Ascending aorta (tissue), 2 donors: ENCODE measurements around the gene ANKS3. TPM values are rescaled to one million over a fixed set of nuclear protein-coding genes. Genes with fewer than 3 reads are reported as not detected.

Experiments used
- DNase-seq, 2 donors: peaks; one replicate each; pipeline ENCODE4 v3.0.0-alpha.2; 2019; ENCODE audit warnings: low spot score in 2 of 2
- H3K27ac ChIP-seq, 2 donors: fragments of 200-600 bp; sonication (generic); one replicate each; pipeline ENCODE4 v1.5.1; 2016 to 2017; ENCODE audit warnings: mild to moderate bottlenecking in 1 of 2
- H3K27me3 ChIP-seq: fragments of 200-600 bp; sonication (generic); one replicate; pipeline ENCODE4 v1.5.1; 2017
- H3K36me3 ChIP-seq, 2 donors: fragments of 200-600 bp; sonication (generic); one replicate each; pipeline ENCODE4 v1.5.1; 2016
- H3K4me1 ChIP-seq, 2 donors: fragments of 200-600 bp; sonication (generic); one replicate each; pipeline ENCODE4 v1.5.1; 2016 to 2017; ENCODE audit warnings: mild to moderate bottlenecking in 1 of 2
- H3K4me3 ChIP-seq, 2 donors: fragments of 200-600 bp; sonication (generic); one replicate each; pipeline ENCODE4 v1.5.1; 2016 to 2017; ENCODE audit warnings: mild to moderate bottlenecking in 1 of 2
- H3K9me3 ChIP-seq, 2 donors: fragments of 200-600 bp; sonication (generic); one replicate each; pipeline ENCODE4 v1.5.1; 2016
- CTCF ChIP-seq, 3 experiments: fragments of 200-600 bp in 2 of 3; fragments of 450-650 bp in 1 of 3; sonication (generic) in 2 of 3; IDR thresholded peaks; one replicate each; pipeline ENCODE4 v1.5.1; 2016 to 2019; ENCODE audit warnings: antibody characterized with exemption in 3 of 3, mild to moderate bottlenecking in 1 of 3, moderate library complexity in 1 of 3
- intact Hi-C: fragments of 100-400 bp; cut with DNase I; formaldehyde crosslinking; loops from one replicate; pipeline ENCODE4 v1.15.1; 2023
- total RNA-seq: library from RNA; depleted of rRNA; stranded (reverse); fragments of >200 nt; gene quantifications from one replicate; pipeline ENCODE4 v1.1.0, GENCODE V29; 2016

The ANKS3 gene
- total RNA-seq, 1 donor from 2014 or later: 55.9 TPM

- TF ChIP-seq CTCF (IDR thresholded peaks at IDR 0.05): no peak
- Histone ChIP-seq H3K4me3 (no peak overlapping the region), H3K36me3 (peaks cover 48 to 54% of the 10 kb centered on the region in 2 donors), H3K9me3 (no peaks in the 10 kb centered on the region), H3K4me1 (peaks cover 8 to 21% of the 10 kb centered on the region in 2 donors), H3K27ac (no peak overlapping the region), H3K27me3 (no peaks in the 10 kb centered on the region)
- DNase-seq: no peak
- intact Hi-C loops: no loop called here
These were observed 29.7 kb upstream of the ANKS3 start for GRCh38 chr16:4763791-4764190.

- Histone ChIP-seq H3K36me3 (peaks cover 64 to 69% of the 10 kb centered on the region in 2 donors), H3K9me3 (no peaks in the 10 kb centered on the region), H3K4me1 (peaks cover 0 to 13% of the 10 kb centered on the region in 2 donors), H3K27ac (no peak overlapping the region), H3K27me3 (no peaks in the 10 kb centered on the region), H3K4me3 (no peak overlapping the region)
- no peak for TF ChIP-seq CTCF (IDR thresholded peaks at IDR 0.05)
- DNase-seq: no peak
- intact Hi-C loops: no loop called here
These were observed 28.1 kb upstream of the ANKS3 start for GRCh38 chr16:4762205-4762604.

- no peak overlapping the region for H3K4me3 ChIP-seq
- H3K9me3 ChIP-seq: no peaks in the 10 kb centered on the region
- intact Hi-C loops: no loop called here
- TF ChIP-seq CTCF (IDR thresholded peaks at IDR 0.05): no peak
- peaks cover 0 to 2% of the 10 kb centered on the region in 2 donors for H3K4me1 ChIP-seq
- no peak overlapping the region for H3K27ac ChIP-seq
- peaks cover 81 to 84% of the 10 kb centered on the region in 2 donors for H3K36me3 ChIP-seq
- no peak for DNase-seq
- H3K27me3 ChIP-seq: no peaks in the 10 kb centered on the region
These were observed 26.3 kb upstream of the ANKS3 start for GRCh38 chr16:4760221-4760910.

- no peak overlapping the region for H3K27ac ChIP-seq
- TF ChIP-seq CTCF (IDR thresholded peaks at IDR 0.05): no peak
- H3K4me1 ChIP-seq: no peaks in the 10 kb centered on the region
- peaks cover 93 to 94% of the 10 kb centered on the region in 2 donors for H3K36me3 ChIP-seq
- intact Hi-C loops: no loop called here
- no peaks in the 10 kb centered on the region for H3K27me3 ChIP-seq
- no peak overlapping the region for H3K4me3 ChIP-seq
- no peak for DNase-seq
- no peaks in the 10 kb centered on the region for H3K9me3 ChIP-seq
These were observed 21.6 kb upstream of the ANKS3 start for GRCh38 chr16:4755687-4756086.

GRCh38 chr16:4754865-4755264, 20.8 kb upstream of the ANKS3 start:
- H3K9me3 ChIP-seq: no peaks in the 10 kb centered on the region
- no peaks in the 10 kb centered on the region for H3K4me1 ChIP-seq
- H3K27ac ChIP-seq: no peak overlapping the region
- H3K4me3 ChIP-seq: no peak overlapping the region
- DNase-seq: no peak
- TF ChIP-seq CTCF (IDR thresholded peaks at IDR 0.05): no peak
- peaks cover 88 to 91% of the 10 kb centered on the region in 2 donors for H3K36me3 ChIP-seq
- intact Hi-C loops: no loop called here
- no peaks in the 10 kb centered on the region for H3K27me3 ChIP-seq
